OCI-LY3 (cell line): ENCODE data around the gene SFXN3.

Experiments
- CTCF ChIP-seq: fragments of 200-600, 300-600 bp; sonication (generic); IDR thresholded peaks from 2 replicates; pipeline ENCODE4 v1.5.1; 2014; ENCODE audit warnings: antibody characterized with exemption, low read length, low read depth
- EZH2phosphoT487 ChIP-seq: fragments of 200-600 bp; shearing (Covaris generic); IDR thresholded peaks from 2 replicates; pipeline ENCODE4 v1.6.1; 2018; ENCODE audit warnings: antibody characterized with exemption, mixed run types, low read depth

- TF ChIP-seq CTCF (no peak), EZH2phosphoT487 (no peak)
Observed at GRCh38 chr10:101047961-101048892, 17.2 kb downstream of the SFXN3 start.
